HFF-Myc (cell line): ENCODE measurements around the gene CD248.

Source experiments
- DNase-seq: peaks from one replicate; pipeline ENCODE4 v3.0.0-alpha.2; 2011; ENCODE audit warnings: low read depth; ENCODE audit errors: extremely low read depth
- H3K4me3 ChIP-seq: replicated peaks from 2 replicates; pipeline ENCODE4 v1.5.1; 2011; ENCODE audit warnings: low read depth, mild to moderate bottlenecking, control low read depth, low read length
- TF ChIP-seq, protein P1 (sequence below): IDR thresholded peaks from 2 replicates; pipeline ENCODE4 v1.5.1; 2012; ENCODE audit warnings: mild to moderate bottlenecking, low read depth, low read length, control low read depth; ENCODE audit errors: missing control alignments

CD248 gene

DNA sequence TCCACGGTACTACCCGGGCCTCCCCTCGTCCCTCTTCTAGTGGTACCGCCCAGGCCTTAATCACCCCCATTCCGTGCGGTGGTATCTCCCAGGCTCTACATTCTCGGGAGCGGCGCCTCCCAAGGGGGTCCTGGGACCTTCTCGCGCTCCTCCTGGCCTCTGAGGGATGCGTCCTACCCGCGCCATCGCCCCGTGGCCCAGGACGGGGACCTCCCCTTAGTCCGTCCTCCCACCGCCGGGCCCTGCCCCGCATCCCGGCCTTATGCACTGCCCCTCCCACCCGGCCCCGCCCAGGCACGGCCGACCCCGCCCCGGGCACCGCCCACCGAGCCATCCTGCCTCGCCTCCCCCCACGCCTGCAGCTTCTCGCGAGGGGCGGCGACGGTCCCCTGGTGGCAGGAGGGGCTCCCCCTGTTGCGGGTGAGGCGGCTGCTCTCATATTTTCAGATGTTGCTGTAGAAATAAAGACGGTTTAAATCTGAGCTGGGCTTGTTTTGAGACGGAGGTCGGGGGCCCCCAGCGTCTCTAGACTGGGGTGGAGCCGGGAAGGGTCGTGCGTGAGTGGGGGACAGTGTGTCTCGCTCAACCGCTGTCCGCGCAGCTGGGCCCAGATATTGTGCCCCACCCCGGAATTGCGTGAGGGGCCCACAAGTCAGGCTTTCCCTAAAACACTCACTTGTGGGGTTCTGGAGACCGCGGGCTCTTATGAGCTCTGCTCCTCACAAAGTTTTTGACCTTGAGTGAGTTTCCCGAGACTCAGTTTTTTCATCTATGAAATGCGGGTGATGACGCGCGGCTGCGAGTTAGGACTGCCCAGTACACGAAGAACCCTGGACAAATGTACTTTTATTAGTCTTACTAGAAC is 49.2 kb downstream of the CD248 start:
- TF ChIP-seq, protein P1, sequence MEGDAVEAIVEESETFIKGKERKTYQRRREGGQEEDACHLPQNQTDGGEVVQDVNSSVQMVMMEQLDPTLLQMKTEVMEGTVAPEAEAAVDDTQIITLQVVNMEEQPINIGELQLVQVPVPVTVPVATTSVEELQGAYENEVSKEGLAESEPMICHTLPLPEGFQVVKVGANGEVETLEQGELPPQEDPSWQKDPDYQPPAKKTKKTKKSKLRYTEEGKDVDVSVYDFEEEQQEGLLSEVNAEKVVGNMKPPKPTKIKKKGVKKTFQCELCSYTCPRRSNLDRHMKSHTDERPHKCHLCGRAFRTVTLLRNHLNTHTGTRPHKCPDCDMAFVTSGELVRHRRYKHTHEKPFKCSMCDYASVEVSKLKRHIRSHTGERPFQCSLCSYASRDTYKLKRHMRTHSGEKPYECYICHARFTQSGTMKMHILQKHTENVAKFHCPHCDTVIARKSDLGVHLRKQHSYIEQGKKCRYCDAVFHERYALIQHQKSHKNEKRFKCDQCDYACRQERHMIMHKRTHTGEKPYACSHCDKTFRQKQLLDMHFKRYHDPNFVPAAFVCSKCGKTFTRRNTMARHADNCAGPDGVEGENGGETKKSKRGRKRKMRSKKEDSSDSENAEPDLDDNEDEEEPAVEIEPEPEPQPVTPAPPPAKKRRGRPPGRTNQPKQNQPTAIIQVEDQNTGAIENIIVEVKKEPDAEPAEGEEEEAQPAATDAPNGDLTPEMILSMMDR: no peak
- DNase-seq: peak; percentile 48
- peak overlapping the region; percentile 98 for H3K4me3 ChIP-seq

DNA sequence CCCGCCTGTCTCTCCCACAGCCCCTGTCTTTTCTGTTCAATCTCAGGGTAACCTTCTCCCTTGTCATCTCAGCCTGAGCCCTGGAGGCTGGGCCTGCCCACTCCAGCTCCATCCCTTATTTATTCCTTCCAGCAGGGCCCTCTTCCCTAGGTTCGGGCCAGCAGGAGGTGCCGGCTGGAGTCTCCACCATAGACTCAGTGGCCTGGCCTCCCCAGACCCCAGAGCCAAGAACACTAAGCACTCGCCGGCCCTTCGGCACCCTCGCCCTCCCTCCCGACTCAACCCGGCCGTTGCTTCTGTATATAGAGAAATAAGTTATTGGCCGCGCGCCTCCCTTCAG is 49.8 kb downstream of the CD248 start:
- DNase-seq: no peak
- TF ChIP-seq, protein P1: no peak
- peak overlapping the region; percentile 98 for H3K4me3 ChIP-seq

DNA sequence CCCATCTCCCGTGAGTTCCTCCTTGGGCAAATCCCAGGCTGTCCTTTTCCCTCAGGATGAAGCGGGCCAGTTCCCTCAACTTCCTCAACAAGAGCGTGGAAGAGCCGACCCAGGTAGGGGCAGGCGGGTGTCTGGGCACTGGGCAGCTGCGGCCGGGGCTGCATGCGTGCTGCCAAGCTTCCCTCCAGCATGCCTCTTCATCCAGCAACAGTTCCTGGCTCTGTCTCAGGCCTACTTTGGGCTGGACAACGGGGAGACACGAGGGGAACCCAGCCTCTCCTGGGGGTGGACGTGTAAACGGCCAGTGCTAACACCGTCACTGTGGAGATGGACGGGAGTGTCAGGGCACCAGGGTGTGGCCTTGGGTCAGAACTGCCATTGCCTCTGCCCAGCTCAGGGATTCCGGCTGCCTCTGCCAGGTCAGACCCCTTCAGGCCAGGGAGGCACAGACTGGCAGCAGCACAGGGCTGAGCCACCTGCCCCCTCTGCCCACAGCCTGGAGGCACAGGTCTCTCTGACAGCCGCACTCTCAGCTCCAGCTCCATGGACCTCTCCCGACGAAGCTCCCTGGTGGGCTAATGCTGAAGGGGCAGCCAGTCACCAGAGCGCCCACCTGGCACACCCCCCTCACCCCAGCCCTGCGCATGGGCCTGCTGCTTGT is 50.3 kb downstream of the CD248 start:
- peak overlapping the region; percentile 98 for H3K4me3 ChIP-seq
- no peak for DNase-seq
- TF ChIP-seq, protein P1: no peak

DNA sequence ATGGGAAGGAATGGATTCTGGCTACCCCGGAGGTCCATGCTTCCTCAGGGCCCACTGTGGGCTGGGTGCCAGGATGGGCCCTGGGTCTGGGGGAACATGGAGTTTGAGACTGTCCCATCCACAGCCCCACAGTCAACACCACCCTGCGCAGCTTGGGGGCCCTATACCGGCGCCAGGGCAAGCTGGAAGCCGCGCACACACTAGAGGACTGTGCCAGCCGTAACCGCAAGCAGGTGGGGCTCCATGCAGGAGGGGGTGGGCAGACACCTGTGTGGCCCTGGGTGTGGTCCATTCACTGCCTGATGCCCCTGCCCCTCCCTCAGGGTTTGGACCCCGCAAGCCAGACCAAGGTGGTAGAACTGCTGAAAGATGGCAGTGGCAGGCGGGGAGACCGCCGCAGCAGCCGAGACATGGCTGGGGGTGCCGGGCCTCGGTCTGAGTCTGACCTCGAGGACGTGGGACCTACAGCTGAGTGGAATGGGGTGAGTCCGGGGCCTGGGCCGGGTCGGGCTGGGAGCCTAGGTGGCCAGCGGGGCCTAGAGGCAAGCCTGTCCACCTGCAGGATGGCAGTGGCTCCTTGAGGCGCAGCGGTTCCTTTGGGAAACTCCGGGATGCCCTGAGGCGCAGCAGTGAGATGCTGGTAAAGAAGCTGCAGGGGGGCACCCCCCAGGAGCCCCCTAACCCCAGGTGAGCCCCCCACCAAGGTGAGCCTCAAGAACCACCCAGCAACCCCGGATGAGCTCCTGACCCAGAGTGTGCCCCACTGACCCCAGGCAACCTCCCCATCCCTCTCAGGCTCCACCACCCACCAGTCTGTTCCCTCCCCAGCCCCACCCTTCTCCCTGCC is 51.1 kb downstream of the CD248 start:
- no peak for DNase-seq
- TF ChIP-seq, protein P1: no peak
- no peak overlapping the region for H3K4me3 ChIP-seq

DNA sequence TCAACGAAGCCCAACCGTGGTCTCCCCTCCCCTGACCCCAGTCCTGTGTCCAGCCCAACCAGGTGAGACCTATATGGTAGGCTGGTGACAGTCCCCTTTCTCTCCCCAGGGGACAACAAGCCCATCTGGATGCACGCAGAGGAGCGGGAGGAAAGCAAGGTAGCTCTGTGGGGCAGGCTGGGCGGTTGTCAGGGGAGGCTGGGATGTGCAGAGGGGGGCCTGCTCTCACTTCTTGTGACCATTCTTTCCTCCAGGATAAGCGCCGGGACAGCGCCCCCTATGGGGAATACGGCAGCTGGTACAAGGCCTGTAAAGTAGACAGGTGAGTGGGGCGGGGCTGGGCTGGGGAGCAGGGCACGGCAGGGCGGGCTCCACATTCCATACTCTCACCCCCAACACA is 51.9 kb downstream of the CD248 start:
- DNase-seq: no peak
- H3K4me3 ChIP-seq: no peak overlapping the region
- TF ChIP-seq, protein P1: peak; percentile 56
